WTC11 (cell line): ENCODE results near the gene MRAS.

ENCODE experiments used
- ATF1 ChIP-seq: sonication (generic); formaldehyde crosslinking; IDR thresholded peaks from 2 replicates; pipeline ENCODE4 v1.8.1; 2023; ENCODE audit warnings: mild to moderate bottlenecking, moderate library complexity, missing genetic modification reagents
- CBFB ChIP-seq: sonication (generic); formaldehyde crosslinking; IDR thresholded peaks from 2 replicates; pipeline ENCODE4 v1.8.1; 2022; ENCODE audit warnings: mild to moderate bottlenecking, low read depth, missing genetic modification reagents
- CREB1 ChIP-seq: sonication (generic); formaldehyde crosslinking; IDR thresholded peaks from 2 replicates; pipeline ENCODE4 v1.8.0; 2023; ENCODE audit warnings: mild to moderate bottlenecking, missing genetic modification reagents
- FOXK1 ChIP-seq: sonication (generic); formaldehyde crosslinking; IDR thresholded peaks from 2 replicates; pipeline ENCODE4 v1.8.0; 2022; ENCODE audit warnings: mild to moderate bottlenecking, moderate library complexity, missing genetic modification reagents
- IRF2 ChIP-seq: sonication (generic); formaldehyde crosslinking; IDR thresholded peaks from 2 replicates; pipeline ENCODE4 v1.8.0; 2022; ENCODE audit warnings: low read depth, missing genetic modification reagents, borderline replicate concordance
- RELA ChIP-seq: sonication (generic); formaldehyde crosslinking; IDR thresholded peaks from 2 replicates; pipeline ENCODE4 v1.8.1; 2022; ENCODE audit warnings: missing genetic modification reagents, mild to moderate bottlenecking, borderline replicate concordance
- TF ChIP-seq, protein P1 (sequence below): fragments of 200-600 bp; IDR thresholded peaks from 2 replicates; pipeline ENCODE4 v1.8.0; 2022; ENCODE audit warnings: antibody characterized with exemption
- TF ChIP-seq, protein P2 (sequence below): sonication (generic); formaldehyde crosslinking; IDR thresholded peaks from 2 replicates; pipeline ENCODE4 v1.8.1; 2023; ENCODE audit warnings: mild to moderate bottlenecking, missing genetic modification reagents, moderate library complexity
- TF ChIP-seq, protein P3 (sequence below): sonication (generic); formaldehyde crosslinking; IDR thresholded peaks from 2 replicates; pipeline ENCODE4 v1.8.0; 2023; ENCODE audit warnings: missing genetic modification reagents, mild to moderate bottlenecking, borderline replicate concordance
- TF ChIP-seq, protein P4 (sequence below): sonication (generic); formaldehyde crosslinking; IDR thresholded peaks from 2 replicates; pipeline ENCODE4 v1.8.0; 2022; ENCODE audit warnings: mild to moderate bottlenecking, missing genetic modification reagents
- TF ChIP-seq, protein P5 (sequence below): sonication (generic); formaldehyde crosslinking; conservative IDR thresholded peaks from 2 replicates; pipeline ENCODE4 v1.8.1; 2022; ENCODE audit warnings: mild to moderate bottlenecking, missing genetic modification reagents
- TF ChIP-seq, protein P6 (sequence below): sonication (generic); formaldehyde crosslinking; IDR thresholded peaks from 2 replicates; pipeline ENCODE4 v1.8.1; 2022; ENCODE audit warnings: low read depth, mild to moderate bottlenecking, moderate library complexity, missing genetic modification reagents, borderline replicate concordance

DNA sequence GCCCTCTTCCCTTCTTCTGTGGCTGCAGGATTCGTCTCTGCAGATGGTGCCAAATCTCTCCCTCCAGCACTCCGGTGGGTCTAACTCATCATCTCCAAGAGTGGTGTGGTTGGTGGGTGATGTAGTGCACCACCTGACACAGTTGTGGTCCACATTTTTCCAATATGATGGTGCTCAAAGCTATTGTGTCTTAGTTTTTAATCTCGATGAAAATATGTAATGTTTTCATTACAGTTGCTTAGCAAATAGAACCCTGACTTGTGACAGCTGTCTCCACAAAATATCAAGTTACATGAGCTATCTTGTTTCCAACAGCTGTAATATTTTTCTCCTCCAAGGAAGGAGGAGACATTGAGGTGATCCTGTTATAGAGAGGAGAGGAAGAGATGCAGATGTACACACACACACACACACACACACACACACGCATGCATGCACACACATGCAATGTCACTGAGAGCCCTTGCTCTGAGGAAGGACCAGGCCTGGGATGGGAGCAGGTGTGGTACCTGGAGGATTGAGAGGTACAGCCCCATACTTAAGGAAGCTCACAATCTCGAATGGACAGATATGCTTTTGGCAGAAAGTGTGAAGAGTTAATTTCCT is 70.3 kb downstream of the MRAS start:
- TF ChIP-seq, protein P1, sequence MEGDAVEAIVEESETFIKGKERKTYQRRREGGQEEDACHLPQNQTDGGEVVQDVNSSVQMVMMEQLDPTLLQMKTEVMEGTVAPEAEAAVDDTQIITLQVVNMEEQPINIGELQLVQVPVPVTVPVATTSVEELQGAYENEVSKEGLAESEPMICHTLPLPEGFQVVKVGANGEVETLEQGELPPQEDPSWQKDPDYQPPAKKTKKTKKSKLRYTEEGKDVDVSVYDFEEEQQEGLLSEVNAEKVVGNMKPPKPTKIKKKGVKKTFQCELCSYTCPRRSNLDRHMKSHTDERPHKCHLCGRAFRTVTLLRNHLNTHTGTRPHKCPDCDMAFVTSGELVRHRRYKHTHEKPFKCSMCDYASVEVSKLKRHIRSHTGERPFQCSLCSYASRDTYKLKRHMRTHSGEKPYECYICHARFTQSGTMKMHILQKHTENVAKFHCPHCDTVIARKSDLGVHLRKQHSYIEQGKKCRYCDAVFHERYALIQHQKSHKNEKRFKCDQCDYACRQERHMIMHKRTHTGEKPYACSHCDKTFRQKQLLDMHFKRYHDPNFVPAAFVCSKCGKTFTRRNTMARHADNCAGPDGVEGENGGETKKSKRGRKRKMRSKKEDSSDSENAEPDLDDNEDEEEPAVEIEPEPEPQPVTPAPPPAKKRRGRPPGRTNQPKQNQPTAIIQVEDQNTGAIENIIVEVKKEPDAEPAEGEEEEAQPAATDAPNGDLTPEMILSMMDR: no peak
- no peak for TF ChIP-seq FOXK1 (CRISPR knock-in tag)
- no peak for TF ChIP-seq CREB1 (CRISPR knock-in tag)
- TF ChIP-seq, protein P2, sequence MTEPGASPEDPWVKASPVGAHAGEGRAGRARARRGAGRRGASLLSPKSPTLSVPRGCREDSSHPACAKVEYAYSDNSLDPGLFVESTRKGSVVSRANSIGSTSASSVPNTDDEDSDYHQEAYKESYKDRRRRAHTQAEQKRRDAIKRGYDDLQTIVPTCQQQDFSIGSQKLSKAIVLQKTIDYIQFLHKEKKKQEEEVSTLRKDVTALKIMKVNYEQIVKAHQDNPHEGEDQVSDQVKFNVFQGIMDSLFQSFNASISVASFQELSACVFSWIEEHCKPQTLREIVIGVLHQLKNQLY (CRISPR knock-in tag): no peak
- TF ChIP-seq, protein P3, sequence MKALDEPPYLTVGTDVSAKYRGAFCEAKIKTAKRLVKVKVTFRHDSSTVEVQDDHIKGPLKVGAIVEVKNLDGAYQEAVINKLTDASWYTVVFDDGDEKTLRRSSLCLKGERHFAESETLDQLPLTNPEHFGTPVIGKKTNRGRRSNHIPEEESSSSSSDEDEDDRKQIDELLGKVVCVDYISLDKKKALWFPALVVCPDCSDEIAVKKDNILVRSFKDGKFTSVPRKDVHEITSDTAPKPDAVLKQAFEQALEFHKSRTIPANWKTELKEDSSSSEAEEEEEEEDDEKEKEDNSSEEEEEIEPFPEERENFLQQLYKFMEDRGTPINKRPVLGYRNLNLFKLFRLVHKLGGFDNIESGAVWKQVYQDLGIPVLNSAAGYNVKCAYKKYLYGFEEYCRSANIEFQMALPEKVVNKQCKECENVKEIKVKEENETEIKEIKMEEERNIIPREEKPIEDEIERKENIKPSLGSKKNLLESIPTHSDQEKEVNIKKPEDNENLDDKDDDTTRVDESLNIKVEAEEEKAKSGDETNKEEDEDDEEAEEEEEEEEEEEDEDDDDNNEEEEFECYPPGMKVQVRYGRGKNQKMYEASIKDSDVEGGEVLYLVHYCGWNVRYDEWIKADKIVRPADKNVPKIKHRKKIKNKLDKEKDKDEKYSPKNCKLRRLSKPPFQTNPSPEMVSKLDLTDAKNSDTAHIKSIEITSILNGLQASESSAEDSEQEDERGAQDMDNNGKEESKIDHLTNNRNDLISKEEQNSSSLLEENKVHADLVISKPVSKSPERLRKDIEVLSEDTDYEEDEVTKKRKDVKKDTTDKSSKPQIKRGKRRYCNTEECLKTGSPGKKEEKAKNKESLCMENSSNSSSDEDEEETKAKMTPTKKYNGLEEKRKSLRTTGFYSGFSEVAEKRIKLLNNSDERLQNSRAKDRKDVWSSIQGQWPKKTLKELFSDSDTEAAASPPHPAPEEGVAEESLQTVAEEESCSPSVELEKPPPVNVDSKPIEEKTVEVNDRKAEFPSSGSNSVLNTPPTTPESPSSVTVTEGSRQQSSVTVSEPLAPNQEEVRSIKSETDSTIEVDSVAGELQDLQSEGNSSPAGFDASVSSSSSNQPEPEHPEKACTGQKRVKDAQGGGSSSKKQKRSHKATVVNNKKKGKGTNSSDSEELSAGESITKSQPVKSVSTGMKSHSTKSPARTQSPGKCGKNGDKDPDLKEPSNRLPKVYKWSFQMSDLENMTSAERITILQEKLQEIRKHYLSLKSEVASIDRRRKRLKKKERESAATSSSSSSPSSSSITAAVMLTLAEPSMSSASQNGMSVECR (CRISPR knock-in tag): no peak
- TF ChIP-seq, protein P4, sequence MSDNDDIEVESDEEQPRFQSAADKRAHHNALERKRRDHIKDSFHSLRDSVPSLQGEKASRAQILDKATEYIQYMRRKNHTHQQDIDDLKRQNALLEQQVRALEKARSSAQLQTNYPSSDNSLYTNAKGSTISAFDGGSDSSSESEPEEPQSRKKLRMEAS (CRISPR knock-in tag): no peak
- TF ChIP-seq, protein P5, sequence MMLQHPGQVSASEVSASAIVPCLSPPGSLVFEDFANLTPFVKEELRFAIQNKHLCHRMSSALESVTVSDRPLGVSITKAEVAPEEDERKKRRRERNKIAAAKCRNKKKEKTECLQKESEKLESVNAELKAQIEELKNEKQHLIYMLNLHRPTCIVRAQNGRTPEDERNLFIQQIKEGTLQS (CRISPR knock-in tag): no peak
- no peak for TF ChIP-seq CBFB
- no peak for TF ChIP-seq RELA (CRISPR knock-in tag)
- TF ChIP-seq IRF2 (CRISPR knock-in tag): no peak
- no peak for TF ChIP-seq ATF1
- TF ChIP-seq, protein P6, sequence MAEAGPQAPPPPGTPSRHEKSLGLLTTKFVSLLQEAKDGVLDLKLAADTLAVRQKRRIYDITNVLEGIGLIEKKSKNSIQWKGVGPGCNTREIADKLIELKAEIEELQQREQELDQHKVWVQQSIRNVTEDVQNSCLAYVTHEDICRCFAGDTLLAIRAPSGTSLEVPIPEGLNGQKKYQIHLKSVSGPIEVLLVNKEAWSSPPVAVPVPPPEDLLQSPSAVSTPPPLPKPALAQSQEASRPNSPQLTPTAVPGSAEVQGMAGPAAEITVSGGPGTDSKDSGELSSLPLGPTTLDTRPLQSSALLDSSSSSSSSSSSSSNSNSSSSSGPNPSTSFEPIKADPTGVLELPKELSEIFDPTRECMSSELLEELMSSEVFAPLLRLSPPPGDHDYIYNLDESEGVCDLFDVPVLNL (CRISPR knock-in tag): no peak
